HG03520 (cell line): Measurements from ENCODE around the gene IL3.
"Not testable (repeated sequence)": the region's sequence is repeated elsewhere in the genome, so short reads cannot be mapped to it uniquely, and the experiment has no call there.

Source experiments
- ATAC-seq: cut with Tn5 transposase; IDR thresholded peaks from one replicate; pipeline ENCODE4 v1.9.1; 2021; ENCODE audit warnings: mild to moderate bottlenecking, moderate library complexity; ENCODE audit not compliant: unreplicated experiment

Gene IL3

GRCh38 chr5:132093271-132093670 lies 32.8 kb downstream of the IL3 start:
- no peak for ATAC-seq

GRCh38 chr5:132094393-132095076 lies 34.1 kb downstream of the IL3 start:
- ATAC-seq, result no peak

- ATAC-seq, result no peak
Observed at GRCh38 chr5:132095077-132095410, 34.6 kb downstream of the IL3 start.

- no peak for ATAC-seq
Observed at GRCh38 chr5:132095424-132095972, 35.0 kb downstream of the IL3 start.

- no peak for ATAC-seq
Observed at GRCh38 chr5:132096904-132097303, 36.4 kb downstream of the IL3 start.

GRCh38 chr5:132098151-132098594 lies 37.7 kb downstream of the IL3 start:
- ATAC-seq, result no peak

GRCh38 chr5:132098621-132099020 lies 38.2 kb downstream of the IL3 start:
- no peak for ATAC-seq

GRCh38 chr5:132099076-132099748 lies 38.8 kb downstream of the IL3 start:
- peak; percentile 44 for ATAC-seq

- no peak for ATAC-seq
Observed at GRCh38 chr5:132099905-132100304, 39.5 kb downstream of the IL3 start.

- peak; percentile 29 for ATAC-seq
Observed at GRCh38 chr5:132100672-132101261, 40.3 kb downstream of the IL3 start.

- no peak for ATAC-seq
Observed at GRCh38 chr5:132101385-132101880, 41.0 kb downstream of the IL3 start.

GRCh38 chr5:132102101-132102701 lies 41.7 kb downstream of the IL3 start:
- no peak for ATAC-seq

GRCh38 chr5:132102944-132103331 lies 42.5 kb downstream of the IL3 start:
- no peak for ATAC-seq

GRCh38 chr5:132103332-132103951 lies 43.0 kb downstream of the IL3 start:
- peak; percentile 70 for ATAC-seq

GRCh38 chr5:132103969-132104391 lies 43.5 kb downstream of the IL3 start:
- peak; percentile 6 for ATAC-seq

GRCh38 chr5:132104556-132104955 lies 44.1 kb downstream of the IL3 start:
- no peak for ATAC-seq

GRCh38 chr5:132105688-132106087 lies 45.2 kb downstream of the IL3 start:
- no peak for ATAC-seq

- ATAC-seq, result not testable (repeated sequence)
Observed at GRCh38 chr5:132108495-132108894, 48.0 kb downstream of the IL3 start.

- ATAC-seq, result not testable (repeated sequence)
Observed at GRCh38 chr5:132108957-132109356, 48.5 kb downstream of the IL3 start.

GRCh38 chr5:132109494-132110053 lies 49.1 kb downstream of the IL3 start:
- ATAC-seq, result no peak

GRCh38 chr5:132110195-132110594 lies 49.7 kb downstream of the IL3 start:
- ATAC-seq, result no peak
